T-cell (primary cell): ENCODE measurements around the gene LMX1B. TPM values are rescaled to one million over a fixed set of nuclear protein-coding genes. Genes with fewer than 3 reads are reported as not detected.

ENCODE experiments used
- ATAC-seq, 4 experiments: fragments of 200-7000 bp in 3 of 4; fragments of 150-1000 bp in 1 of 4; cut with Tn5 transposase; replicated peaks in 1 of 4; 1 replicate in 3 of 4; 2 replicates in 1 of 4; pipeline ENCODE4 v1.10.0; 2021; ENCODE audit warnings: moderate library complexity in 3 of 4, mild to moderate bottlenecking in 2 of 4, moderate number of reproducible peaks in 1 of 4
- CTCF ChIA-PET, 2 donors: fragments of 300-600 bp; sonication (Branson Sonifier 250); formaldehyde crosslinking; loops; one replicate each; lab custom pipeline; 2022; ENCODE audit warnings: antibody characterized with exemption in 2 of 2; lab: Charles Lee
- POLR2A ChIA-PET, 2 donors: fragments of 300-600 bp; sonication (Branson Sonifier 250); formaldehyde crosslinking; loops; one replicate each; lab custom pipeline; 2022; ENCODE audit warnings: antibody characterized with exemption in 2 of 2; lab: Charles Lee
- DNase-seq, 35 experiments: peaks; one replicate each; pipeline versions ENCODE4 v3.0.0 to v3.0.0-alpha.2; 2013 to 2023
- H3K27ac ChIP-seq: one replicate; pipeline ENCODE4 v1.5.1; 2013; ENCODE audit warnings: low read length
- H3K27me3 ChIP-seq, 2 experiments: replicated peaks in 1 of 2; 1 replicate in 1 of 2; 2 replicates in 1 of 2; pipeline versions ENCODE4 v1.6.1 to v1.7.0; 2013; ENCODE audit warnings: low read length in 1 of 2, mixed read lengths in 1 of 2; ENCODE audit not compliant: control insufficient read depth in 2 of 2, insufficient read depth in 2 of 2; ENCODE audit errors: extremely low read depth in 1 of 2
- H3K36me3 ChIP-seq, 2 donors: 1 replicate in 1 of 2; 2 replicates in 1 of 2; pipeline versions ENCODE4 v1.6.1 to v1.7.0; 2013; ENCODE audit warnings: low read length in 1 of 2; ENCODE audit not compliant: control insufficient read depth in 2 of 2, insufficient read depth in 1 of 2; ENCODE audit errors: extremely low read depth in 1 of 2
- H3K4me1 ChIP-seq, 2 experiments: 1 replicate in 1 of 2; 2 replicates in 1 of 2; pipeline versions ENCODE4 v1.6.1 to v1.7.0; 2013; ENCODE audit warnings: low read length in 2 of 2, mixed read lengths in 1 of 2; ENCODE audit not compliant: insufficient read depth in 2 of 2, control insufficient read depth in 1 of 2; ENCODE audit errors: extremely low read depth in 1 of 2
- H3K4me3 ChIP-seq, 2 donors: 1 replicate in 1 of 2; 2 replicates in 1 of 2; pipeline versions ENCODE4 v1.5.1 to v1.7.0; 2013; ENCODE audit warnings: mild to moderate bottlenecking in 2 of 2, low read length in 1 of 2, moderate library complexity in 1 of 2; ENCODE audit not compliant: control insufficient read depth in 1 of 2; ENCODE audit errors: extremely low read depth in 1 of 2
- H3K9me3 ChIP-seq: 2 replicates; pipeline ENCODE4 v1.7.0; 2013
- H3K27ac Mint-ChIP-seq, 2 donors: one replicate each; pipeline ENCODE4 v1.8.0; 2020 to 2021; ENCODE audit warnings: mild to moderate bottlenecking in 2 of 2, mixed read lengths in 2 of 2
- H3K27me3 Mint-ChIP-seq, 2 donors: one replicate each; pipeline ENCODE4 v1.8.0; 2021 to 2022; ENCODE audit warnings: mixed read lengths in 2 of 2
- H3K36me3 Mint-ChIP-seq: one replicate; pipeline ENCODE4 v1.8.0; 2021; ENCODE audit warnings: mixed read lengths
- H3K4me1 Mint-ChIP-seq, 3 donors: one replicate each; pipeline ENCODE4 v1.8.0; 2020 to 2022; ENCODE audit warnings: mixed read lengths in 3 of 3, mild to moderate bottlenecking in 1 of 3
- H3K4me3 Mint-ChIP-seq, 3 donors: one replicate each; pipeline ENCODE4 v1.8.0; 2020 to 2022; ENCODE audit warnings: mild to moderate bottlenecking in 3 of 3, mixed read lengths in 3 of 3, moderate library complexity in 3 of 3
- H3K9me3 Mint-ChIP-seq, 3 donors: one replicate each; pipeline ENCODE4 v1.8.0; 2020 to 2022; ENCODE audit warnings: mixed read lengths in 3 of 3
- WGBS: methylation state at CpG from one replicate; pipeline ENCODE4 v1.1.5; 2013; ENCODE audit warnings: missing lambda C conversion rate; ENCODE audit not compliant: insufficient coverage; 5-methylcytosine and 5-hydroxymethylcytosine counted together
- total RNA-seq, 35 experiments: library from RNA in 6 of 35; stranded (reverse) in 6 of 35; fragments of 120-200 nt in 1 of 35; gene quantifications; one replicate each; pipeline versions ENCODE4 v1.2.1 to v1.2.4 and lab custom pipeline; 2013 to 2026

LMX1B gene
- total RNA-seq, 5 donors from 2014 or later (not counting 1 experiment from before 2014, with no cell fraction given), result not detected

GRCh38 chr9:126587187-126588185 is 26.2 kb upstream of the LMX1B start:
- ATAC-seq (no peak), DNase-seq (no peak)
- 76% methylated on average over 8 of the region's 20 CpGs for WGBS
- ChIA-PET POLR2A (no interaction called here), CTCF (interaction anchor here in 1 of 2 donors (0.6 kb wide), 1 partner anchor 22 kb away, joined by 3 read pairs; no protein-coding TSS in a partner anchor)
- Histone ChIP-seq H3K27me3 (peaks cover 11 to 76% of the 10 kb centered on the region in 2 experiments), H3K36me3 (no peaks in the 10 kb centered on the region), H3K9me3 (no peaks in the 10 kb centered on the region), H3K27ac (no peak overlapping the region), H3K4me1 (no peaks in the 10 kb centered on the region), H3K4me3 (no peak overlapping the region)
- Mint-ChIP-seq H3K27ac (no peak overlapping the region), H3K27me3 (peaks cover 51 to 75% of the 10 kb centered on the region in 2 donors), H3K4me1 (no peaks in the 10 kb centered on the region), H3K4me3 (no peak overlapping the region), H3K36me3 (no peaks in the 10 kb centered on the region), H3K9me3 (no peaks in the 10 kb centered on the region)

GRCh38 chr9:126588491-126589168 is 25.1 kb upstream of the LMX1B start:
- H3K9me3 ChIP-seq, result no peaks in the 10 kb centered on the region
- ChIA-PET POLR2A (no interaction called here), CTCF (no interaction called here)
- H3K36me3 ChIP-seq, result no peaks in the 10 kb centered on the region
- H3K27me3 ChIP-seq, result peaks cover 10 to 65% of the 10 kb centered on the region in 2 experiments
- no peaks in the 10 kb centered on the region for H3K9me3 Mint-ChIP-seq
- H3K4me1 Mint-ChIP-seq, result no peaks in the 10 kb centered on the region
- no peak overlapping the region for H3K27ac Mint-ChIP-seq
- 74% methylated on average over 5 of the region's 10 CpGs for WGBS
- DNase-seq (no peak), ATAC-seq (no peak)
- H3K4me3 ChIP-seq, result no peak overlapping the region
- peaks cover 45 to 68% of the 10 kb centered on the region in 2 donors for H3K27me3 Mint-ChIP-seq
- H3K27ac ChIP-seq, result no peak overlapping the region
- H3K4me3 Mint-ChIP-seq, result no peak overlapping the region
- no peaks in the 10 kb centered on the region for H3K4me1 ChIP-seq
- no peaks in the 10 kb centered on the region for H3K36me3 Mint-ChIP-seq

DNA sequence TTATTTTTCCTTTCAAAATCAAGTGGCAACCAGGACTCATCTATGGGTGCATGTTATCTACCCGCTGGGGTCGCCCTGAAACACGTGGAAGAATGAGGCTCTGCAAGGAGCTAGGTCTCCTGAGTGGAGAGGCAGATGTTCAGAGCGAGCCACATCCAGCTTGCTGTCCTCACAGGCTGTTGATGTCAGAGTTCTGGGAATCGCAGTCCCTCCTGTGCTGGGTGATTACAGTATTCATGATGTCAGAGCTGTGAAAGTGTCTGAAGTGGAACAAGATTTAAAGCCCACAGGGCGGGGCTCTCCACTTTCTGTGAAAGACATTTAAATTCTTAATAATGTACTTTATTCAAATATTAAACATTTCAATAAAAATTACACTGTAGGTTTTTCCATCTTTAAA is 24.4 kb upstream of the LMX1B start:
- ChIA-PET POLR2A (interaction anchor here in 1 of 2 donors (0.7 kb wide), 1 partner anchor 807 kb away, joined by 12 read pairs; no protein-coding TSS in a partner anchor), CTCF (no interaction called here)
- no peak for DNase-seq
- Mint-ChIP-seq H3K4me1 (no peaks in the 10 kb centered on the region), H3K36me3 (no peaks in the 10 kb centered on the region), H3K27me3 (peaks cover 49 to 74% of the 10 kb centered on the region in 2 donors), H3K27ac (no peak overlapping the region), H3K9me3 (no peaks in the 10 kb centered on the region), H3K4me3 (no peak overlapping the region)
- H3K9me3 ChIP-seq, result no peaks in the 10 kb centered on the region
- 70% methylated on average over 4 of the region's 6 CpGs for whole genome bisulfite sequencing
- peaks cover 10 to 60% of the 10 kb centered on the region in 2 experiments for H3K27me3 ChIP-seq
- no peak overlapping the region for H3K27ac ChIP-seq
- H3K4me3 ChIP-seq, result no peak overlapping the region
- ATAC-seq, result no peak
- H3K36me3 ChIP-seq, result no peaks in the 10 kb centered on the region
- H3K4me1 ChIP-seq, result no peaks in the 10 kb centered on the region

DNA sequence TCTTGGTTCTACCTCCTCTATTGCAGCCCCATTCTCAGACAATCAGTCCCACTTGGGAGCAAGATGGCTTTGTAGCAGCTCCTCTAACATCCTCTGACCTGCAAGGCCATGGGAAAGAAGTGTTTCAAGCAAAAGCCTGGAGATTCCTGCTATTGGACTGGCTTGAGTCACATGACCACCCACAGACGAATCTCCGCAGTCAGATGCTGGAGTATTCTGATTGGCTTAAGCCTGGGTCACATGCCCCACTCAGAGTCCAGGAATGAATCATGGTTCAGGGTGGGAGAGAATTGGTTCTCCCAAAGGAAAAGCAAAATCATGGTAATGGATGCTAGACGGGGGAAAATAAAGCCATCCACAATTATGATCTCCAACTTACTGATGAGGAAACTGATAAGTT is 22.6 kb upstream of the LMX1B start:
- H3K4me3 ChIP-seq, result no peak overlapping the region
- no CpG with 5 or more reads among the region's 3 CpGs for WGBS
- ATAC-seq, result no peak
- Mint-ChIP-seq H3K4me1 (no peaks in the 10 kb centered on the region), H3K36me3 (peaks cover 2% of the 10 kb centered on the region), H3K27me3 (peaks cover 51 to 73% of the 10 kb centered on the region in 2 donors), H3K9me3 (peaks cover 0 to 6% (median 0%) of the 10 kb centered on the region in 3 donors), H3K27ac (no peak overlapping the region), H3K4me3 (no peak overlapping the region)
- H3K36me3 ChIP-seq, result no peaks in the 10 kb centered on the region
- peaks cover 13 to 53% of the 10 kb centered on the region in 2 experiments for H3K27me3 ChIP-seq
- CTCF ChIA-PET, result no interaction called here
- POLR2A ChIA-PET, result no interaction called here
- no peaks in the 10 kb centered on the region for H3K9me3 ChIP-seq
- H3K27ac ChIP-seq, result no peak overlapping the region
- DNase-seq, result no peak
- H3K4me1 ChIP-seq, result no peaks in the 10 kb centered on the region

DNA sequence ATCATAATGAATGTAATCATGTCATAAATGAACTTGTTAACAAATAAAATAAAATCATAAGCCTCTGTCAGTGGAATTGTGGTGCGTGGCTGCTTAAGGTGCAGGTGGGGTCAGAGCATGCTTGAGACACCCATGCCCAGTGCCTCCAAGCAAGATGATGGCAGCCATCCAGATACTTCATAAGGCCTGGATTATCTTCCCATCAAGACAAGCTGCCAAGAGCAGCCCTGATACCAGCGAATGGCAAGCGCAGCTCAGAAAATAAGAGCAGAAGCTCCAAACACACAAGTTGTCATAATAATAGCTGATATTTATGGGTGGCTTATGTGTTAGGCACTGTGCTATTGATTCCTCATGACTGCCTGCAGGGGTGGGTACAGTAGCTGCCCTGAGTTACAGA is 21.8 kb upstream of the LMX1B start:
- ChIA-PET POLR2A (no interaction called here), CTCF (no interaction called here)
- Histone ChIP-seq H3K4me3 (no peak overlapping the region), H3K9me3 (no peaks in the 10 kb centered on the region), H3K4me1 (no peaks in the 10 kb centered on the region), H3K27me3 (peaks cover 15 to 49% of the 10 kb centered on the region in 2 experiments), H3K27ac (no peak overlapping the region), H3K36me3 (no peaks in the 10 kb centered on the region)
- no peak overlapping the region for H3K4me3 Mint-ChIP-seq
- peaks cover 47 to 68% of the 10 kb centered on the region in 2 donors for H3K27me3 Mint-ChIP-seq
- H3K9me3 Mint-ChIP-seq, result peaks cover 0 to 7% (median 0%) of the 10 kb centered on the region in 3 donors
- no peaks in the 10 kb centered on the region for H3K4me1 Mint-ChIP-seq
- whole genome bisulfite sequencing, result 100% methylated on average over 1 of the region's 3 CpGs
- H3K27ac Mint-ChIP-seq, result no peak overlapping the region
- no peak for DNase-seq
- no peak for ATAC-seq
- peaks cover 3% of the 10 kb centered on the region for H3K36me3 Mint-ChIP-seq

DNA sequence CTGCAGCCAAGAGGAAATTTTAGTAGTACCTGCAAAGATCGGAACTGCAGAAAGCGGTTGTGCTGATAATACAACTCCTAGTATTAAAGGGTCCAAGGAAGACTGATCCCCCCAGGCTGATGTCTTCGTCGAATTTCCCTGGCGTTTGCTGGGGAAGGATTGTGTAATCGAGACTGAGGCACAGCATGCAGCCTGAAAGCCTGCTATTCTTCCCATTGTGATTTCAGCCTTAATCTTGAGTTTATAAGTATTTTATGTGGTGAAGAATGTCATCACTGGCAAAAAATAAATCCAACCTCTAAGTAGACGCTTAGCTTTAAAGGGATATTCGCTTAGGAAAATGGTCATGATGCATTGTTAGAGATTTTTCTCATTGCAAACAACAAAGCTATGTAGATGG is 21.3 kb upstream of the LMX1B start:
- WGBS, result no CpG with 5 or more reads among the region's 8 CpGs
- H3K27me3 ChIP-seq, result peaks cover 15 to 46% of the 10 kb centered on the region in 2 experiments
- Mint-ChIP-seq H3K9me3 (peaks cover 0 to 7% (median 0%) of the 10 kb centered on the region in 3 donors), H3K4me1 (no peaks in the 10 kb centered on the region), H3K36me3 (peaks cover 3% of the 10 kb centered on the region), H3K27ac (no peak overlapping the region), H3K27me3 (peaks cover 44 to 65% of the 10 kb centered on the region in 2 donors), H3K4me3 (no peak overlapping the region)
- CTCF ChIA-PET, result interaction anchor here in 1 of 2 donors (0.6 kb wide), 1 partner anchor 7 kb away, joined by 3 read pairs; no protein-coding TSS in a partner anchor
- ATAC-seq, result no peak
- DNase-seq, result no peak
- no peaks in the 10 kb centered on the region for H3K9me3 ChIP-seq
- H3K4me3 ChIP-seq, result no peak overlapping the region
- POLR2A ChIA-PET, result no interaction called here
- H3K27ac ChIP-seq, result no peak overlapping the region
- H3K4me1 ChIP-seq, result no peaks in the 10 kb centered on the region
- no peaks in the 10 kb centered on the region for H3K36me3 ChIP-seq
